Pulmonary artery endothelial cell (primary cell): Measurements from ENCODE around the gene SHD. TPM values are rescaled to one million over a fixed set of nuclear protein-coding genes. Genes with fewer than 3 reads are reported as not detected.

Experiments
- DNase-seq: peaks from one replicate; pipeline ENCODE4 v3.0.0-alpha.2; 2011; ENCODE audit warnings: low read depth, low spot score
- total RNA-seq: library from RNA; depleted of rRNA; stranded (reverse); fragments of >200 nt; gene quantifications from 2 replicates; pipeline ENCODE4 v1.2.3, GENCODE V29; 2014

The SHD gene
- total RNA-seq, 1 donor from 2014 or later, result not detected

- no peak for DNase-seq
Observed at GRCh38 chr19:4298810-4299550, 19.9 kb downstream of the SHD start.

- DNase-seq, result no peak
Observed at GRCh38 chr19:4300589-4300988, 21.5 kb downstream of the SHD start.

GRCh38 chr19:4301590-4302242 is 22.6 kb downstream of the SHD start:
- no peak for DNase-seq

- no peak for DNase-seq
Observed at GRCh38 chr19:4302243-4302640, 23.2 kb downstream of the SHD start, which contains the start of gene TMIGD2. TMIGD2 (minus strand) TSS chr19:4302389; CDS start chr19:4302385, 4 bp downstream.

GRCh38 chr19:4303819-4304537 is 24.9 kb downstream of the SHD start:
- no peak for DNase-seq

GRCh38 chr19:4304538-4305256 is 25.6 kb downstream of the SHD start, which contains the start of gene FSD1:
FSD1 (plus strand) TSS chr19:4304598; CDS start chr19:4304747, 149 bp downstream.
- DNase-seq, result no peak

GRCh38 chr19:4305257-4305612 is 26.2 kb downstream of the SHD start:
- no peak for DNase-seq

- no peak for DNase-seq
Observed at GRCh38 chr19:4305659-4306058, 26.6 kb downstream of the SHD start.

GRCh38 chr19:4310247-4311121 is 31.4 kb downstream of the SHD start:
- no peak for DNase-seq

GRCh38 chr19:4313847-4314490 is 34.9 kb downstream of the SHD start:
- DNase-seq, result no peak

- no peak for DNase-seq
Observed at GRCh38 chr19:4316956-4317355, 37.9 kb downstream of the SHD start.

GRCh38 chr19:4318460-4318859 is 39.4 kb downstream of the SHD start:
- DNase-seq, result no peak

GRCh38 chr19:4319067-4319718 is 40.1 kb downstream of the SHD start:
- DNase-seq, result no peak

- no peak for DNase-seq
Observed at GRCh38 chr19:4320419-4320818, 41.4 kb downstream of the SHD start.

GRCh38 chr19:4322942-4323665 is 44.0 kb downstream of the SHD start:
- DNase-seq, result no peak

- DNase-seq, result no peak
Observed at GRCh38 chr19:4323692-4324091, 44.6 kb downstream of the SHD start.

GRCh38 chr19:4324228-4324627 is 45.2 kb downstream of the SHD start:
- no peak for DNase-seq

- no peak for DNase-seq
Observed at GRCh38 chr19:4326215-4326836, 47.3 kb downstream of the SHD start.
